ENCODE measurements around the gene SAMD4B. TPM values are rescaled to one million over a fixed set of nuclear protein-coding genes. Genes with fewer than 3 reads are reported as not detected.
"Not testable (repeated sequence)": the region's sequence is repeated elsewhere in the genome, so short reads cannot be mapped to it uniquely, and the experiment has no call there.

The SAMD4B gene
- polyA plus RNA-seq, 3 donors, result 124 to 155 (median 129) TPM

DNA sequence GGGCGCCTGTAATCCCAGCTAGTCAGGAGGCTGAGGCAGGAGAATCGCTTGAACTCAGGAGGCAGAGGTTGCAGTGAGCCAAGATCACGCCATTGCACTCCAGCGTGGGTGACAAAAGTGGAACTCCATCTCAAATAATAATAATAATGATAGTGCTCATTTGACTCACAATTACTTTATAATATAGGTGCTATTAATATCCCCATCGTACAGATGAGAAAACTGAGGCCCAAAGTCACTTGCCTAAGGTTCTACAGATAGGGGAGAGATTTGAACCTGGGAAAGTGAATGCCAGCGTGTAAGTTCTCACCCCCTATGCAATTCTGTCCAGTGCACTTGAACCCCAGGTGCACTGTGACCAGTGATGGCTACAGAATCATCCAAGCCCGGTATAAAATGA, 12.3 kb upstream of the SAMD4B start:
- DNase-seq, result no peak

DNA sequence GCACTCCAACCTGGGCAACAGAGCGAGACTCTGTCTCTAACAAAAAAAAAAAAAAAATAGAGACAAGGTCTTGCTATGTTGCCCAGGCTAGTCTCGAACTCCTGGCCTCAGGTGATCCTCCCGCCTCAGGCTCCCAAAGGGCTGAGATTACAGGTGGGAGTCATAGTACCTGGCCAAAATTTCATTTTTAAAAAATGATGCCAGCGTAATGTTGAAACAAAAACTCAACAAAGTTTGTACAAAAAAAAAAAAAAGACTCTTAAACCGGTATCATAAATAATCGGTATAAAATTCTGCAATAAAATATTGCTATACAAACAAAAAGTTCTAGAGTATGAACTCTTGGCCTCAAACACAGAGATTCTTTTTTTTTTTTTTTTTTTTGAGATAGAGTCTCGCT, 9.9 kb upstream of the SAMD4B start:
- DNase-seq, result no peak

DNA sequence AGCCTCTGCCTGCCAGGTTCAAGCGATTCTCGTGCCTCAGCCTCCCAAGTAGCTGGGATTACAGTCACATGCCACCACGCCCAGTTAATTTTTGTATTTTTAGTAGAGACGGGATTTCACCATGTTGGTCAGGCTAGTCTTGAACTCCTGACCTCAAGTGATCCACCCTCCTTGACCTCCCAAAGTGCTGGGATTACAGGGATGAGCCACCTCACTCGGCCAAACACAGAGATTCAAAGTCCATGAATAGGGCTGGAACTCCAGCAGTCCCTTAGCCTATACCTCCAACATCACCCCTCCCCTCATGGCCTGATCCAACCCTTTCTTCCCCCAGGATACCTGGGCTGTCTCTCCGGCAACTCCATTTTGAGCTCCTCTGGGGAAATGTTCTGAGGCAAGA, 9.5 kb upstream of the SAMD4B start:
- not testable (repeated sequence) for DNase-seq

- no peak for DNase-seq
Observed at GRCh38 chr19:39333507-39333906, 8.7 kb upstream of the SAMD4B start.

DNA sequence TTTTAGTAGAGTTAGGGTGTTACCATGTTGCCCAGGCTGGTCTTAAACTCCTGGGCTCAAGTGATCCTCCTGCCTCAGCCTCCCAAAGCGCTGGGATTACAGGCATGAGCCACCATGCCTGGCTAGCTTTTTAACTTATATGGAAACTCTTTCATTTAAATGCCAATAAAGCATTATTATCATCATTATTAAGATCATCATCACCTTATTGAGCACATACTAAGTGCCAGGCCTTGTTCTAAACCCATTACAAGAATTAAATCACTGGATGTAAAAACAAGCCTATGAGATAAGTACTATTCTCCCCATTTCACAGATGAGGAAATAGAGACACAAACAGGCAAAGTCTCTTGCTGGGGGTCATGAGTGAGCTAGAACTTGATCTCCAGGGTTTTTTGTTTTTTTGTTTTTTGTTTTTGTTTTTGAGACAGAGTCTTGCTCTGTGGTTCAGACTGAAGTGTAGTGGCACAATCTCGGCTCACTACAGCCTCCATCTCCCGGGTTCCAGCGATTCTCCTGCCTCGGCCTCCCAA, 7.7 kb upstream of the SAMD4B start:
- DNase-seq, result no peak

DNA sequence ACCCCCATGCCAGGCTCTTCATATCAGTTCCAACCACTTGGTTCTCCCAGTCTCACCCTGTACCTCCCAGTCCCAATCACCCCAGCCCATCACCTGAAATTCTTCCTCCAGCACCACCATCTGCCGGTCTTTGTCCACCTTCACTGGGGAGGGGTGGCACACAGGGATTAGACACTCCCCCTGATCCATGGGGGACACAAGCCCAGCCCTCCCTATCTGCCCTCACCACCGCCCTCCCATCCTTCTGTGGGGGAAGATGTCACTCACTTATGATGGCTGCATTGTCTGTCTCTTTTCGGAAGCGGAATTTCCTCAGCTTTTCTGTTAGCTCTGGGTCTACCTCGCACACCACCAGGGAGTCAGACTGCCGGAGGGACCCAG, 7.1 kb upstream of the SAMD4B start:
- DNase-seq, result no peak

GRCh38 chr19:39336483-39336882, 5.7 kb upstream of the SAMD4B start:
- no peak for DNase-seq

GRCh38 chr19:39339674-39340073, 2.5 kb upstream of the SAMD4B start:
- DNase-seq, result no peak

DNA sequence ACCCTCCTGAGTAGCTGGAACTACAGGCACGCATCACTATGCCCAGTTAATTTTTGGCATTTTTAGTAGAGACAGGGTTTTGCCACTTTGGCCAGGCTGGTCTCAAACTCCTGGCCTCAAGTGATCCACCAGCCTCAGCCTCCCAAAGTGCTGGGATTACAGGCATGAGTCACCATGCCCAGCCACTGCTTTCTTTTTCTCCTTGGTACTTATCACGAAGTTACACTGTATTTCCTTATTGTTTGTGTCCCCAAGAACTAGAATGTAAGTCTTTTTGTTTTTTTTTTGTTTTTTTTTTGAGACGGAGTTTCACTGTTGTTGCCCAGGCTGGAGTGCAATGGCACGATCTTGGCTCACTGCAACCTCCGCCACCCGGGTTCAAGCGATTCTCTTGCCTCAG, 2.1 kb upstream of the SAMD4B start:
- not testable (repeated sequence) for DNase-seq

- DNase-seq, result no peak
Observed at GRCh38 chr19:39341129-39341718, 997 bp upstream of the SAMD4B start.

DNA sequence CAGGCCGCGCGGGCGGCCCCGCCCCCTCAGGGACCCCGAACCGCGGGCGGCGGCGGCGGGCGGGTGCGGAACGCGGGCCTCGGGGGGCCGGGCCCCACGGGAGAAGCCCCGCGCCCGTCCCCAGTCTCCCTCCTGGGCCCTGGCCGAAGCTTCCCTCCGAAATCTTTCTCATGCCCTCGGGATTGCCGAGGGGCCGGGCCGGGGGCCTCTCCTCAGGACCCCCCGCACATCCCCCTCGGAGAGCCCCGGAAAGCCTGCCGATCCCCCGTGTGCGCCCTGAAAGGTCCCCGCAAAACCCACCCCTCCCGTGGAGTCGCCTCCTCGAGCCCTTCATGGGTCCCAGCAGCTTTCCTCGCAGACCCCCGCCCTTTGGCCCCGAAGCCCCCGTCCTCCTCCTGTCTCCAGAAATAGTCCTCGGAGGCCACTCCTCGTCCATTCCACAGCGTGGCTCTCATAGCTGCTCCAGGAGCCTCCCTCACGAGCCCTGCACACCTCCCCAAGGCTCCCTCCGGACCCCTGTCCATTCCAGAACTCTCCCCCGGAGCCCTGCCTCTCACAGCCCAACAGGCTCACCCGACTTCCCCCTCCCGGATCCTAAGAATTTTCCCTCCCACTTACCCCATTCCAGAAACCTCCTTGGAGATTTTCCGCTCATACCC, 555 bp downstream of the SAMD4B start:
- no peak for DNase-seq

GRCh38 chr19:39345956-39346355, 3.7 kb downstream of the SAMD4B start:
- DNase-seq, result no peak

DNA sequence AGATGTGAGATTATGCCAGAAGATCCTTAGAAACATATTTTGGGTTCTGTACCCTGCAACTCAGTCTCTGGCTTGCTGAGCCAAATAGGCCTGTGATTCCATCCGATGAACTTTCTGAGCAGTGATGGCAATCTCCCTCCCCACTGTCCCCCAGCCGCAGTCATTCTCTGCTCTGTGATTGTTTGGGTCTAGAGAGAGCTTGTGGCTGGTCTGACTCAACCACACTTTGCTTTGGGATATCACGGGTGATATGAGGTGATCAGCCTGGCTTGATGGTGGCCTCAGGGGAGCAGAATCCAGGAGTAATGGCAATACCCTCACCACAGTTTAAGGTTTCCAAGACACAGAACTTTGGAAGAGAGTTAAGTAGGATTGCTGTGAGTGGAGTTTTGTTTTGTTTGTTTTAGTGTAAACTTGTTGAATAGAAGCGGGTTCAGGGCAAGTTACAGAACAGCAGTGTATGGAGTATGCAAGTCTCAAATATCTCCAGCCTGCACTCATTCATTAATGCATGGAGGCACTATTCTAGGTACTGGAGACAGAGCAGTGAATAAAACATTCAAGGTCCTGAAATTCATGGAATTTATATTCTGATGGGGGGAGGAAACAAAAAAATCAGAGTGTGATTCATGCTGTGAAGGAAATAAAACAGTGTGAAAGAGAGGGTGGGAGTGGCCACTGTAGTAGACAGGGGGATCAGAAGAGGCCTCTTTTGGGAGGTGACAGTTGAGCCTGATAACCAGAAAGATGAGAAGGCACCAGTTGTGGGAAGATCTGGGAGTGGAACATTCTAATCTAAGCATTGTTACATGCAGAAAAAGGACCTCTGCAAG, 5.3 kb downstream of the SAMD4B start:
- no peak for DNase-seq

- no peak for DNase-seq
Observed at GRCh38 chr19:39349326-39349725, 7.1 kb downstream of the SAMD4B start.

DNA sequence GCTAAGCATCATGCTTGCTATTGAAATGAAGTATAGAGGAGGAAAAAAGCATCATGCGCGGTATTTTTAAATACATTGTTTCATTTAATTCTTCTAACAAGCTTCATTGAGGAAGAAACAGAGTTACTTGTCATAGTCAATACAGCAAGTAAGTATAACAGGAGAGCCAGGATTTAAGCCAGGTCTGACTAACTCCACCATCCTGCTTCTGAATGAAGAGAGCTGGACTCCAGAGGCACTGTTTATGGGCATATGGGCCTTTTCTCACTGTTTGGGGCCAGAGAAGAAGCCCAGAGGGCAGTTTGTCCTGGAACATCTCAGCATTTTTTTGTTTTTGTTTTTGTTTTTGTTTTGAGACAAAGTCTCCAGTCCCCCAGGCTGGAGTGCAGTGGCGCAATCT, 7.9 kb downstream of the SAMD4B start:
- no peak for DNase-seq

GRCh38 chr19:39351537-39352064, 9.4 kb downstream of the SAMD4B start:
- DNase-seq, result no peak

DNA sequence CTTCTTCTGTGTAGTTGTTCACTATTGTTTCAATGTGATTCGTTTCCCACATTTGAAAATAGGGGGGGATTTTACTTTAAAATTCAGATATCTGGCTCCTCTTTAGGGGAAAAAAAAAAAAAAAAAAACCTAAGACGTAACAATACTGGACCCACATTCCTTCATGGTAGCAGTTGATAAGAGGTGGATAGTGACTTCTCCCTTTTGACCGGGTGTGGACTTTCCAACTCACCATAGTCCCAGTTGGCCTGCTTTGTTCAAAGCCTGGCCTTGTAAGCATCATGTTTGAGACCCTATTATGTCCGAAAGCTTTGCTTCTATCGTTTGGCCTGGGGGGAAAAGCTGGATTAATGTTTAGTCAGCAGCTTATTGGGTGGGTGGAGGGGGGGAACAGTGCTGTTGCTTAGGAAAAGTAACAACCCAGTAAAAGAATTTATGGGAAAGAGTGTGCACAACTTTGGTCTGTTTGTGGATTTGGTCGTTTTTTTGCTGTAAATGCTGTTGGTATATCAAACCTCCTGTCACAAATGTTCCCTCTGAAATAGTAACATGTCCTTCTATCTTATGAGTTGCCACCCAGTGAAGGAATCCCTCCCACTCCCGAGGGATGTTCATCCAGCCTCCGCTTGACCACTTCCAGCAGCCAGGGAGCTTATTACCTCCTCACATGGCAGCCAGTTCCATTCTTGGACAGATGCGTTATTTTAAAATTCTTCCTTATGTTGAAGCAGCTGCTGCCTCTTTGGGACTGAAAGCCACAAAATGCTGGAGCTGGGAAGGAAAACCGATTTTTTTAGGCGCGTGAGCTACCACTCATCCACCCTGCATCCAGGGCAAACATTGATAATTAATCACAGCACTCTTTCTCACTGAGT, 10.4 kb downstream of the SAMD4B start:
- no peak for DNase-seq

DNA sequence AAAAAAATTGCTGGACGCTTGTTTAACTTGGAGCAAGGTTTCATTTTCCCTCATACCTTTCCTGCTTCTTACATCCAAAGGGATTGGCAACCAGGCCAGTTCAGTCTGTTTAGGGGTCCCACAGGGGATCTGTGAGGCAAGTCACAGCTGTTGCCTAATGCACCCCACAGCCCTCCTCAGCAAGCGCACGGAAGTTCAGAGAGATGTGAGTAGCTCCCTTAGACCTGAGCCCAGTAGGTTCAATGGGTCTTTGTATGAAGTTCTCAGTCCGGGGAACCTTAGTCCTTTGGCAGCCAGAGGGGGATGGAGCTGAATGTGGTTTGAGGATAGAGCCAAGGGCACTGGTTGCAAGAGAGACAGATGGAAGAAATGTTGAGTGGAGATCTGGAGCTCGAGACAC, 13.0 kb downstream of the SAMD4B start:
- no peak for DNase-seq

DNA sequence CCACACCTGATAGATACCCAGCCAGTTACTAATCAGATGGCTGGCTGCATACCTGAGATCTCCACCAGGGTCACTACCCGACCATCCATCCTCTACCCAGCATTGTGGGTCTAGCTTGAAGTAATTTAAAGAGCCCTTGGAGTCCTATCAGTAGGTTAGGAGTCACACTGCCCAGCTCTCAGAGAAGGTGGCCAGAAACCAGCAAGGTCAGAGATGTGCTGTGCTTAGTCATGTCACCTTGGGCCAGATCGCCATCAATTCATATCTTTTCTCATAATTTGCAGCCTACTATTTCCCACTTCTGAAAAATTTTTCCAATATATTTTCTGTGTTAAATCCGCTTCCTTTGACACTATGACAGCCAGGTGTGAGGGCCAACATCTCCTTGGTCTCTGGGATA, 13.9 kb downstream of the SAMD4B start:
- DNase-seq, result no peak

DNA sequence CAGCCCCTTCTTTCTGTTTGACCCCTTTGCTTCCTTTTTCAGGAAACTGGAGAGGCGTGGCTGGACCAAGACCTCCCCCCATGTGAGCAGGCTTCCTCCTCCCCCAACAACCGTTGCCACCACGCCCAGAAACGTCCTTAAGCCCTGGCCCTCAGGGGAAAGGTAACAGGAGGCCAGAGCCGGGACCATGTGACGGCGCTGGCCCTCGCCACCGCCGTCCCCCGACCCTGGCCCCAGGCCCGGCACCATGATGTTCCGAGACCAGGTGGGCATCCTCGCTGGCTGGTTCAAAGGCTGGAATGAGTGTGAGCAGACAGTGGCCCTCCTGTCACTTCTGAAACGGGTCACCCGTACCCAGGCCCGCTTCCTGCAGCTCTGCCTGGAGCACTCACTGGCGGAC, 14.4 kb downstream of the SAMD4B start:
- no peak for DNase-seq

- no peak for DNase-seq
Observed at GRCh38 chr19:39359026-39359425, 16.8 kb downstream of the SAMD4B start.

- DNase-seq, result no peak
Observed at GRCh38 chr19:39360599-39360998, 18.4 kb downstream of the SAMD4B start.

Measured in renal pelvis (tissue), 4 donors.